Measurements from ENCODE around the gene SYCN. TPM values are rescaled to one million over a fixed set of nuclear protein-coding genes. Genes with fewer than 3 reads are reported as not detected.

SYCN gene
- total RNA-seq, 4 donors from 2014 or later: not detected

DNA sequence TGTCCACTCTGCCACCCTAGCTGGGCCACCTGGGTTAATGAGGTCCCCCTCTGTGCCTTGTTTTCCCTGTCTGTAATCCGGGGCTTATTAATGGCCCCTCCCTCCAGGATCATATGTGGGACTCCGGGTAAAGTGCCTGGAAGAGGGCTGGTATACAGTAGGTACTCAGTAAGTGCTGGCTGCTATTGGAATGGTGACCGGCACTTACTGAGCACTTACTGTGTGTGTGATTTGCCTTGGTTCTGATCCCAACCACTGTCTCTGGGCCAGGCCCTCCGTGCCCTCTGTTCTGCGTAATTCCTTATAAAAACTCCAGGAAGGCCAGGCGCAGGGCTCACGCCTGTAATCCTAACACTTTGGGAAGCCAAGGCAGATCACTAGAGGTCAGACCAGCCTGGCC lies 38.2 kb downstream of the SYCN start:
- H3K4me1 ChIP-seq: peaks cover 0 to 19% of the 10 kb centered on the region in 2 donors

DNA sequence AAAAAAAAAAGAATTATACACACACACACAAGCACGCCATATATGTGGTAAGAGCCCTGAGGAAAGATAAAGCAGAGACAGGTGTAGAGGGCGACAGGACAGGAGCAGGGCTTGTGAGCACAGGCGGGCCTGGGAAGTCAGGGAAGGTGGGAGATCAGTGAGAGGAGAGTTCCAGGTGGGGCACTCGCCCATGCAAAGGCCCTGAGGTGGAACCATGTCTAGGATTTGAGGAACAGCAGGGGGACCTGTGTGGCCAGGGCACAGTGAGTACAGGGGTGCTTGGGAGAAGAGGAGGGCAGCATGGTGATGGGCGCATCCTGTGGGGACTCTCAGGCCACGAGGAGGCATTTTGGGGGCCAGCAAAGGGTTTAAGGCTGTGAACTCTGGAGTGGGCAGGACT lies 39.8 kb downstream of the SYCN start:
- H3K4me1 ChIP-seq: peaks cover 0 to 19% of the 10 kb centered on the region in 2 donors
- DNase-seq: no peak

More for the DNA sequence above, 38.2 kb downstream of the SYCN start:
- Histone ChIP-seq H3K27ac (no peak overlapping the region), H3K36me3 (no peaks in the 10 kb centered on the region), H3K4me3 (no peak overlapping the region), H3K9me3 (no peaks in the 10 kb centered on the region), H3K27me3 (no peaks in the 10 kb centered on the region)
- DNase-seq: no peak
- TF ChIP-seq, protein P1, sequence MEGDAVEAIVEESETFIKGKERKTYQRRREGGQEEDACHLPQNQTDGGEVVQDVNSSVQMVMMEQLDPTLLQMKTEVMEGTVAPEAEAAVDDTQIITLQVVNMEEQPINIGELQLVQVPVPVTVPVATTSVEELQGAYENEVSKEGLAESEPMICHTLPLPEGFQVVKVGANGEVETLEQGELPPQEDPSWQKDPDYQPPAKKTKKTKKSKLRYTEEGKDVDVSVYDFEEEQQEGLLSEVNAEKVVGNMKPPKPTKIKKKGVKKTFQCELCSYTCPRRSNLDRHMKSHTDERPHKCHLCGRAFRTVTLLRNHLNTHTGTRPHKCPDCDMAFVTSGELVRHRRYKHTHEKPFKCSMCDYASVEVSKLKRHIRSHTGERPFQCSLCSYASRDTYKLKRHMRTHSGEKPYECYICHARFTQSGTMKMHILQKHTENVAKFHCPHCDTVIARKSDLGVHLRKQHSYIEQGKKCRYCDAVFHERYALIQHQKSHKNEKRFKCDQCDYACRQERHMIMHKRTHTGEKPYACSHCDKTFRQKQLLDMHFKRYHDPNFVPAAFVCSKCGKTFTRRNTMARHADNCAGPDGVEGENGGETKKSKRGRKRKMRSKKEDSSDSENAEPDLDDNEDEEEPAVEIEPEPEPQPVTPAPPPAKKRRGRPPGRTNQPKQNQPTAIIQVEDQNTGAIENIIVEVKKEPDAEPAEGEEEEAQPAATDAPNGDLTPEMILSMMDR (IDR thresholded peaks at IDR 0.05): no peak
- no peak for TF ChIP-seq POLR2A (IDR thresholded peaks at IDR 0.05)
- intact Hi-C loops (cut with DNase I; ENCODE audit: low total_unique reads): no loop called here

DNA sequence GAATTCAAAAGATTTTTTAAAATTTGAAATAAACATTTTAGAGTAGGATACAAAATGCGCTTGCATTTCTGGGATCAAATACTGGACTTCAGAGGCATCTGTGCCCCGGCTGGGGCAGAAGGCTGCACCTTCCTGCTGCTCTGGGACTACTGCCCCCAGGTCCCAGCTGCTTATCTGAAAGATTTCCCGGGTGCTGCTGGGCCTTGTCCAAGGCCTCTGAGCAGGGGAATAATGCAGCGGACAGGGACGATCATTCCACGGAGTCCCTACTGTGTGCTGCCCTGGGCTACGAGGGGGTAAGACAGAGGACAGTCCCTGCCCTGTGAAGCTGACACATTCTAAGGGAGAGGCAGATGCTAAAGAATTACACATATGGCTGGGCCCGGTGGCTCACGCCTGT lies 40.4 kb downstream of the SYCN start:
- no peak overlapping the region for H3K27ac ChIP-seq
- H3K4me1 ChIP-seq: peaks cover 0 to 19% of the 10 kb centered on the region in 2 donors
- H3K27me3 ChIP-seq: no peaks in the 10 kb centered on the region
- no peak for DNase-seq
- TF ChIP-seq POLR2A (IDR thresholded peaks at IDR 0.05): no peak
- TF ChIP-seq, protein P1 (IDR thresholded peaks at IDR 0.05): no peak
- no peaks in the 10 kb centered on the region for H3K9me3 ChIP-seq
- intact Hi-C loops (cut with DNase I; ENCODE audit: low total_unique reads): no loop called here
- no peak overlapping the region for H3K4me3 ChIP-seq
- H3K36me3 ChIP-seq: no peaks in the 10 kb centered on the region

More for the DNA sequence above, 39.8 kb downstream of the SYCN start:
- no peaks in the 10 kb centered on the region for H3K9me3 ChIP-seq
- H3K27me3 ChIP-seq: no peaks in the 10 kb centered on the region
- H3K36me3 ChIP-seq: no peaks in the 10 kb centered on the region
- no peak overlapping the region for H3K27ac ChIP-seq
- H3K4me3 ChIP-seq: no peak overlapping the region
- TF ChIP-seq POLR2A (IDR thresholded peaks at IDR 0.05): no peak
- TF ChIP-seq, protein P1 (IDR thresholded peaks at IDR 0.05): no peak
- intact Hi-C loops (cut with DNase I; ENCODE audit: low total_unique reads): no loop called here

DNA sequence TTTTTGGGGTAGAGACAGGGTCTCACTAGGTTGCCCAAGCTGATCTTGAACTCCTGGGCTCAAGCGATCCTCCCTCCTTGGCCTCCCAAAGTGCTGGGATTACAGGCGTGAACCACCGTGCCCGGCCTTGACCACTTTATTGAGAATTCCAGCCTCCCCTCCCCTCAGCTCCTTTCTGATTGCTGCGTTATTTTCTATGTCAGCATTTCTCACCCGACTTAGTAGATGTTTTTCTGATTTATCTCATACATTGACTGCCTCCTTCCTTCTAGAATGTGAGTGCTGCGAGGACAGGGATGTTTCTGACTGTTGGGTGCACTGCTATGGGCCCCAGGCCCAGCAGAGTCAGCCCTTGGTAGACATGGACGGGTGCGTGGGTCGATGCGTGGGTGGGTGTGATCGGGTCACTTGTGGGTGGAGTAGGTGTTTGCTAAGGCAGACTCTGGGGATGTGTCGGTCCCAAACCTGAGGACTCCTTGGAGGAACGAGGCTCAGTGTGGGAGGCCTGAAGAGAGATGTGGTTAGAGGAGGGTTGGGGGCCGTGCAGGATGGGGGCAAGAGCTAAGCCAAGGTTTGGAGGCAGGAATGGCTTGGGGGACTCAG lies 41.5 kb downstream of the SYCN start:
- Histone ChIP-seq H3K27ac (no peak overlapping the region), H3K9me3 (no peaks in the 10 kb centered on the region), H3K4me3 (no peak overlapping the region), H3K4me1 (peaks cover 0 to 23% of the 10 kb centered on the region in 2 donors), H3K27me3 (no peaks in the 10 kb centered on the region), H3K36me3 (no peaks in the 10 kb centered on the region)
- intact Hi-C loops (cut with DNase I; ENCODE audit: low total_unique reads): no loop called here
- no peak for DNase-seq
- TF ChIP-seq, protein P1 (IDR thresholded peaks at IDR 0.05): no peak
- no peak for TF ChIP-seq POLR2A (IDR thresholded peaks at IDR 0.05)

DNA sequence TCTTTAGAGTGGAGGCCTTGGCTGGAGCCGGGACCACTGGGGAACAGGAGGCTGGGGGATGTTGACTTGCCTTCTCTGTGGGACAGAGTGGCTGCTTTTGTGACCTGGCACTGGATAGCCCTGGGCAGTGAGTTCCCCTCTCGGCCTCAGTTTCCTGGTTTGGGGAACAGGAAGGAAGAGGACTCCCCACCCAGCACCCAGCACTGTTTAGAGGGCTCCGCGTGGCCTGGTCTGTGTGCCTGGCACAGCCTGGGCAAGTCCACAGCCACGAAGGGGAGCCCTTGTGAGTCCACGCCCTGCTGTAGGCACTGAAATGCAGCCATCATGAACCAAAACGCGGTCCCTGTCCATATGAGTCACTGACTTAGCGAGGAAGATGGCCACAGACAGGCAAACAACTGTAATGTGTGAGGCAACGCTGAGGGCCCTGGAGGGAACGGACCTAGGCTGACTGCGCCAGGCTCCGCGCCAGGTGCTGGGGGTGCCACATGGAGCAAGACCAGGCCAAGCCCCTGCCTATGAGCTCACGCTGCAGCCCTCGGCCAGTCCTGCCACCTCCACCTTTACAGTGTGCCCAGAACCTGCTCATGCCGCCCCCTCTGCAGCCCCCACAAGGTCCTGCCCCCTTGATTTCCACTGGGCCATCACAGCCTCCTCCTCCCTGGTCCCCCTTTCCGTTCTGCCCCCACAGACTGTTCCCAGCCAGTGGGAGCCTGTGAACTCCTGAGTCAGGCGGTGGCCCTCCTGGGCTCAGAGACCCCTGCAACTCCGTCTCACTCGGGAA lies 43.0 kb downstream of the SYCN start:
- Histone ChIP-seq H3K27me3 (no peaks in the 10 kb centered on the region), H3K9me3 (no peaks in the 10 kb centered on the region), H3K4me1 (peaks cover 0 to 23% of the 10 kb centered on the region in 2 donors), H3K27ac (peak overlapping the region in 1 of 2 donors; percentile 21), H3K4me3 (no peak overlapping the region), H3K36me3 (no peaks in the 10 kb centered on the region)
- TF ChIP-seq POLR2A (IDR thresholded peaks at IDR 0.05): no peak
- TF ChIP-seq, protein P1 (IDR thresholded peaks at IDR 0.05): no peak
- DNase-seq: no peak
- intact Hi-C loops (cut with DNase I; ENCODE audit: low total_unique reads): no loop called here

Measured in uterus (tissue), 4 donors.